LNCAP (cell line): Measurements from ENCODE around the gene CIAO1.

Experiments used
- TF ChIP-seq, protein P1 (sequence below): fragments of 450-650 bp; IDR thresholded peaks from 2 replicates; pipeline ENCODE4 v1.5.1; 2017; ENCODE audit warnings: mild to moderate bottlenecking

The CIAO1 gene

DNA sequence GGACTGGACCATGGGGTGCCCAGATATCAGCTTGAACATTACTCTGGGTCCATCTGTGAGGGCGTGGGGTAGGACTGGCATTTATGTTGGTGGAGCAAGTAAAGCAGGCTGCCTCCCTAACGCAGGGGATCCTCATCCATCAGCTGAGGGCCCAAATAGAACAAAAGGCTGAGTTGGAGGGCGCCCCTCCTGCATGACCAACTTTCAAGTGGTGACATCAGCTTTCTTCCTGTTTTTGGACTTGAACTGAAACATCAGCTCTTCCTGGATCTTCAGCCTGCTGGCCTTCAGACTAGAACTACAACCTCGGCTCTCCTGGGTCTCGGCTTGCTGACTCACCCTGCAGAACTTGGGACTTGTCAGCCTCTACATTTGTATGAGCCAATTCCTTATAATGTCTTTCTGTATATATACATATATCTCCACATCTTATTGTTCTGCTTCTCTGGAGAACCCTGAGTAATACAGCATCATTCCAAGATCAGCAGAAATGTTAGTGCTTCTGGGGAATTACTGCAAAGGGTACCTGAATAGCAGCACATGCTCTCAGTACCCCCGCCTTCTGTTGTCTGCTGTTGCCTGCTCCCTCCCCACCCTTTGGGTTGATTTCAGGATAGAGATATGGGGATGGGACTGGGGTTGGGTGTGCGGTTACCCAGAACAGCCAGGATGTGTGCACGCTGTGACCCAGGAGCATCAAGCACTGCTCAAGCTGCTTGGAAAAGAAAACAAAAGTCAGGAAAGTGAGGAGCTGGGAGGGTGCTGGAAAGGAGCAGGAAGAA is 20.2 kb upstream of the CIAO1 start:
- TF ChIP-seq, protein P1, sequence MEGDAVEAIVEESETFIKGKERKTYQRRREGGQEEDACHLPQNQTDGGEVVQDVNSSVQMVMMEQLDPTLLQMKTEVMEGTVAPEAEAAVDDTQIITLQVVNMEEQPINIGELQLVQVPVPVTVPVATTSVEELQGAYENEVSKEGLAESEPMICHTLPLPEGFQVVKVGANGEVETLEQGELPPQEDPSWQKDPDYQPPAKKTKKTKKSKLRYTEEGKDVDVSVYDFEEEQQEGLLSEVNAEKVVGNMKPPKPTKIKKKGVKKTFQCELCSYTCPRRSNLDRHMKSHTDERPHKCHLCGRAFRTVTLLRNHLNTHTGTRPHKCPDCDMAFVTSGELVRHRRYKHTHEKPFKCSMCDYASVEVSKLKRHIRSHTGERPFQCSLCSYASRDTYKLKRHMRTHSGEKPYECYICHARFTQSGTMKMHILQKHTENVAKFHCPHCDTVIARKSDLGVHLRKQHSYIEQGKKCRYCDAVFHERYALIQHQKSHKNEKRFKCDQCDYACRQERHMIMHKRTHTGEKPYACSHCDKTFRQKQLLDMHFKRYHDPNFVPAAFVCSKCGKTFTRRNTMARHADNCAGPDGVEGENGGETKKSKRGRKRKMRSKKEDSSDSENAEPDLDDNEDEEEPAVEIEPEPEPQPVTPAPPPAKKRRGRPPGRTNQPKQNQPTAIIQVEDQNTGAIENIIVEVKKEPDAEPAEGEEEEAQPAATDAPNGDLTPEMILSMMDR: no peak

- TF ChIP-seq, protein P1: no peak
Measured at GRCh38 chr2:96247009-96247408, 19.0 kb upstream of the CIAO1 start.

GRCh38 chr2:96247896-96248295 is 18.1 kb upstream of the CIAO1 start:
- TF ChIP-seq, protein P1: no peak

DNA sequence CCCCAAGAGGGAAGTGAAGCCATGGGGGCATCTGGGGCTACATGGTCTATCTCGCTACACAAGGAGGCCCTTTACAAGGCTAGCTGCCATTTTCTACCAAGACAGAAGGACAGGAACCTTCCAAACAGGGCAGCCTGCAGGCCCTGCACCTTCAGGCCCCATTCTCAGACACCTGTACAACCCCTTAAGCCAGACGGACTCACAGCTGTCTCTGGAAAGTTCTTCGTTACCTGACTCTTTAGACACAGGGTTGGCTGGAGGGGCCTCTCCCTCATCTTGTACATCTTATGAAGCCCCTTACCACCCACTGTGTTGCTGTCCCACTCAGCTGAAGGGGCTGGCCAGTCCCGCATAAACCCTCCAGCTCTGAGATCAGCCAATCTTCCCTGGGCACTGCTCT is 17.4 kb upstream of the CIAO1 start:
- TF ChIP-seq, protein P1: no peak

DNA sequence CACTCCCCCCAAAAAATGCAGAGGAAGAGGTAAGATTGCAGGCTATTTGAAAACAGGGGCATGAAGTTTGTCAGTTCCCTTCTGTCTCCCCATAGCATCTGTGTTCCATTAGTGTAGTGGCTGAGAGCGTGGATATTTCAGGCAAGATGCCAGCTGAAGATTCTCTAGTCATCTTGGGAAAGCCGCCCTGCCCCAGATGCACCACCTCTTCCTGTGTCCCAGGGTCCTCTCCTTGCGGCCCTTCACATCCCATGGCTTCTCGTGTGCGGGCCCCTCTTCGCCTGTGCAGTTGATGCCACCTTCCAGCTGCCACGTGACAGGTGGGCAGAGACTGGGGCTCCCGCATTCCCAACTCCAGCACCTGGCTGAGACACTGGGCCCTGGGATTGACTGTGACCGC is 16.4 kb upstream of the CIAO1 start:
- TF ChIP-seq, protein P1: no peak

- TF ChIP-seq, protein P1: no peak
Measured at GRCh38 chr2:96250188-96250587, 15.8 kb upstream of the CIAO1 start.

- TF ChIP-seq, protein P1: no peak
Measured at GRCh38 chr2:96251721-96252292, 14.2 kb upstream of the CIAO1 start.
